HepG2 (cell line): Measurements from ENCODE around the gene FXYD6. TPM values are rescaled to one million over a fixed set of nuclear protein-coding genes. Genes with fewer than 3 reads are reported as not detected.
A peak's percentile ranks its signal among the peaks of the same experiment; 100 is the strongest.

ENCODE experiments used
- ARID2 ChIP-seq: sonication (generic); formaldehyde crosslinking; IDR thresholded peaks from 2 replicates; pipeline ENCODE4 v1.8.1; 2022; ENCODE audit warnings: mild to moderate bottlenecking, missing genetic modification reagents, borderline replicate concordance
- ATF7 ChIP-seq, 2 experiments: fragments of 450-650 bp in 1 of 2; sonication (generic) in 1 of 2; formaldehyde crosslinking in 1 of 2; IDR thresholded peaks; 2 replicates each; pipeline versions ENCODE4 v1.4.0 to v1.6.1; 2016 to 2020; ENCODE audit warnings: antibody characterized with exemption in 1 of 2, mild to moderate bottlenecking in 1 of 2, missing genetic modification reagents in 1 of 2
- ATM ChIP-seq: fragments of 450-650 bp; IDR thresholded peaks from 2 replicates; pipeline ENCODE4 v1.7.1; 2017; ENCODE audit warnings: mild to moderate bottlenecking, borderline replicate concordance
- ELF1 ChIP-seq: sonication (generic); formaldehyde crosslinking; IDR thresholded peaks from 2 replicates; pipeline ENCODE4 v1.4.0; 2020; ENCODE audit warnings: missing genetic modification reagents
- GABPB1 ChIP-seq: IDR thresholded peaks from 2 replicates; pipeline ENCODE4 v1.6.1; 2016; ENCODE audit warnings: mild to moderate bottlenecking, missing genetic modification reagents, moderate library complexity, missing compliant biosample characterization
- MIER2 ChIP-seq: IDR thresholded peaks from 2 replicates; pipeline ENCODE4 v1.6.1; 2016; ENCODE audit warnings: missing biosample characterization, missing genetic modification reagents
- MIXL1 ChIP-seq: IDR thresholded peaks from 2 replicates; pipeline ENCODE4 v1.6.1; 2016
- MTF2 ChIP-seq: sonication (generic); formaldehyde crosslinking; IDR thresholded peaks from 2 replicates; pipeline ENCODE4 v1.5.0; 2020; ENCODE audit warnings: missing genetic modification reagents, borderline replicate concordance
- NKX3-1 ChIP-seq: sonication (generic); formaldehyde crosslinking; IDR thresholded peaks from 2 replicates; pipeline ENCODE4 v1.5.0; 2020; ENCODE audit warnings: missing genetic modification reagents
- RFXANK ChIP-seq: IDR thresholded peaks from 2 replicates; pipeline ENCODE4 v1.6.1; 2016
- SP5 ChIP-seq: IDR thresholded peaks from 2 replicates; pipeline ENCODE4 v1.6.1; 2016; ENCODE audit warnings: low read depth, borderline replicate concordance
- ZC3H4 ChIP-seq: sonication (generic); formaldehyde crosslinking; IDR thresholded peaks from 2 replicates; pipeline ENCODE4 v1.4.0; 2020; ENCODE audit warnings: missing genetic modification reagents, borderline replicate concordance
- ZNF383 ChIP-seq: sonication (generic); formaldehyde crosslinking; IDR thresholded peaks from 2 replicates; pipeline ENCODE4 v1.4.0; 2020; ENCODE audit warnings: missing genetic modification reagents, mild to moderate bottlenecking, borderline replicate concordance
- ZNF501 ChIP-seq: sonication (generic); formaldehyde crosslinking; IDR thresholded peaks from 2 replicates; pipeline ENCODE4 v1.5.1; 2020; ENCODE audit warnings: mild to moderate bottlenecking, moderate library complexity, missing genetic modification reagents
- ZNF512B ChIP-seq: sonication (generic); formaldehyde crosslinking; IDR thresholded peaks from 2 replicates; pipeline ENCODE4 v1.5.1; 2020; ENCODE audit warnings: missing genetic modification reagents, mild to moderate bottlenecking, borderline replicate concordance
- ZNF570 ChIP-seq: sonication (generic); formaldehyde crosslinking; IDR thresholded peaks from 2 replicates; pipeline ENCODE4 v1.4.0; 2020; ENCODE audit warnings: mild to moderate bottlenecking, missing genetic modification reagents, borderline replicate concordance
- ZNF800 ChIP-seq: sonication (generic); formaldehyde crosslinking; IDR thresholded peaks from 2 replicates; pipeline ENCODE4 v1.4.0; 2020; ENCODE audit warnings: missing genetic modification reagents
- ZNF816 ChIP-seq: sonication (generic); formaldehyde crosslinking; IDR thresholded peaks from 2 replicates; pipeline ENCODE4 v1.8.0; 2022; ENCODE audit warnings: missing genetic modification reagents, mild to moderate bottlenecking, borderline replicate concordance
- polyA plus RNA-seq, 8 experiments: library from polyadenylated mRNA; depleted of rRNA in 3 of 8; stranded (reverse) in 7 of 8; unstranded in 1 of 8; fragments of >200 nt; fragmentation: Illumina TruSeq in 4 of 8; extraction: Trizol in 4 of 8; gene quantifications; 2 replicates each; pipeline versions ENCODE4 v1.2.1 to v1.2.3, GENCODE V29; 2011 to 2016; ENCODE audit warnings: low read depth in 4 of 8, missing spikeins in 1 of 8, mixed read lengths in 1 of 8; ENCODE audit not compliant: insufficient read depth in 1 of 8
- total RNA-seq, 5 experiments: library from RNA; depleted of rRNA; stranded (reverse); fragments of >200 nt; fragmentation: Illumina TruSeq; extraction: Trizol; gene quantifications; 2 replicates each; pipeline ENCODE4 v1.2.3, GENCODE V29; 2016; ENCODE audit warnings: low read depth in 1 of 5
- TF ChIP-seq, protein P1 (sequence below): IDR thresholded peaks from 2 replicates; pipeline ENCODE4 v1.6.1; 2018; ENCODE audit warnings: missing genetic modification reagents
- TF ChIP-seq, protein P2 (sequence below): sonication (generic); formaldehyde crosslinking; IDR thresholded peaks from 2 replicates; pipeline ENCODE4 v1.5.1; 2020; ENCODE audit warnings: mild to moderate bottlenecking, missing genetic modification reagents
- TF ChIP-seq, protein P3 (sequence below): sonication (generic); formaldehyde crosslinking; IDR thresholded peaks from 2 replicates; pipeline ENCODE4 v1.5.0; 2020; ENCODE audit warnings: missing genetic modification reagents, mild to moderate bottlenecking, borderline replicate concordance

The FXYD6 gene
- total and polyA plus RNA-seq, 2 of the 13 experiments (the other 11 are each of a cell fraction or from before 2014, with no cell fraction given) = not detected

DNA sequence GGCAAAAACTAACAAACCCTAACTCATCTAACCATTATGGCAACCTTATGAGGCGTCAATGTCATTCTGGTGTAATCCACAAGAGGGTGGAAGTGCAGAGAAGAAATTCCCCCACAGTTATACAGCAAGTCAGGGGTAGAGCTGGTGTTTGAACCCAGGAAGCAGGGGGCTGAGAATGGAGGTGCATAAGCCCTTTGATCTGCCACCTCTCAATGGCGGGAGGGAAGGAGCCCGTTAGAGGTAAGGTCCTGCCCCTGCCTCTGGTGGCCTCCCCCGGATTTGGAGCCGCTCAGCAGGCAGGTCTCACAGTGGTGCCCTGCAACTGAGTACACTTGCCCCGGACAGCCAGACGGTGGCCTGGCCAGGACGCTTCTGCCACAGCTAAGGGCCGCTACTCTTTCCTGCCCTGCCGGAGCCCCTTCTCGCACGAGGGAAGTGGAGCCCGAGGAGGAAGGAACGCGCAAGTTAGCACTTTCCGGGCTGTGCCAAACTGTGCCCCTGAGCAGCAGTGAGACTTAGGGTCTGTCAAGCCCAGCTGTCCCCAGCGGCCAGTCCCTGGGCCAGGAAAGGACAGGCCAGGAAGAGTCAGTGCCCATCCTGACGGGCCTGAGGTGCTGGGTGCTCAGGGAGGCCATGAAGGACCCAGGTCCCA, 53.0 kb downstream of the FXYD6 start (continued):
- peak; percentile 39; the same call in 1 of the 2 replicates for TF ChIP-seq ZNF512B (CRISPR knock-in tag)
- no peak for TF ChIP-seq ZNF570 (CRISPR knock-in tag)
- no peak for TF ChIP-seq MTF2 (CRISPR knock-in tag)
- no peak for TF ChIP-seq NKX3-1 (CRISPR knock-in tag)
- TF ChIP-seq ATF7 (IDR thresholded peaks at IDR 0.05) = no peak
- no peak for TF ChIP-seq ATF7 (CRISPR knock-in tag; IDR thresholded peaks at IDR 0.05)
- no peak for TF ChIP-seq ZNF383 (CRISPR knock-in tag)
- TF ChIP-seq ELF1 (CRISPR knock-in tag) = no peak
- no peak for TF ChIP-seq SP5
- TF ChIP-seq, protein P1, sequence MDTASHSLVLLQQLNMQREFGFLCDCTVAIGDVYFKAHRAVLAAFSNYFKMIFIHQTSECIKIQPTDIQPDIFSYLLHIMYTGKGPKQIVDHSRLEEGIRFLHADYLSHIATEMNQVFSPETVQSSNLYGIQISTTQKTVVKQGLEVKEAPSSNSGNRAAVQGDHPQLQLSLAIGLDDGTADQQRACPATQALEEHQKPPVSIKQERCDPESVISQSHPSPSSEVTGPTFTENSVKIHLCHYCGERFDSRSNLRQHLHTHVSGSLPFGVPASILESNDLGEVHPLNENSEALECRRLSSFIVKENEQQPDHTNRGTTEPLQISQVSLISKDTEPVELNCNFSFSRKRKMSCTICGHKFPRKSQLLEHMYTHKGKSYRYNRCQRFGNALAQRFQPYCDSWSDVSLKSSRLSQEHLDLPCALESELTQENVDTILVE (CRISPR knock-in tag) = no peak
- TF ChIP-seq, protein P2, sequence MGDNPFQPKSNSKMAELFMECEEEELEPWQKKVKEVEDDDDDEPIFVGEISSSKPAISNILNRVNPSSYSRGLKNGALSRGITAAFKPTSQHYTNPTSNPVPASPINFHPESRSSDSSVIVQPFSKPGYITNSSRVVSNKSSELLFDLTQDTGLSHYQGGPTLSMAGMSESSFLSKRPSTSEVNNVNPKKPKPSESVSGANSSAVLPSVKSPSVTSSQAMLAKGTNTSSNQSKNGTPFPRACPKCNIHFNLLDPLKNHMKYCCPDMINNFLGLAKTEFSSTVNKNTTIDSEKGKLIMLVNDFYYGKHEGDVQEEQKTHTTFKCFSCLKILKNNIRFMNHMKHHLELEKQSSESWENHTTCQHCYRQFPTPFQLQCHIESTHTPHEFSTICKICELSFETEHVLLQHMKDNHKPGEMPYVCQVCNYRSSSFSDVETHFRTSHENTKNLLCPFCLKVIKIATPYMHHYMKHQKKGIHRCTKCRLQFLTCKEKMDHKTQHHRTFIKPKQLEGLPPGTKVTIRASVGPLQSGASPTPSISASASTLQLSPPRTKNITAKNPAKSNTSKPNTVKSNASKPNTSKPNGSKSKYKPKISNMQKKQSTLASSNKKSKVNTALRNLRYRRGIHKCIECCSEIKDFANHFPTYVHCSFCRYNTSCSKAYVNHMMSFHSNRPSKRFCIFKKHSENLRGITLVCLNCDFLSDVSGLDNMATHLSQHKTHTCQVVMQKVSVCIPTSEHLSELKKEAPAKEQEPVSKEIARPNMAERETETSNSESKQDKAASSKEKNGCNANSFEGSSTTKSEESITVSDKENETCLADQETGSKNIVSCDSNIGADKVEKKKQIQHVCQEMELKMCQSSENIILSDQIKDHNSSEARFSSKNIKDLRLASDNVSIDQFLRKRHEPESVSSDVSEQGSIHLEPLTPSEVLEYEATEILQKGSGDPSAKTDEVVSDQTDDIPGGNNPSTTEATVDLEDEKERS = peak; percentile 30; the same call in 1 of the 2 replicates
- TF ChIP-seq RFXANK (CRISPR knock-in tag) = no peak
- TF ChIP-seq, protein P3, sequence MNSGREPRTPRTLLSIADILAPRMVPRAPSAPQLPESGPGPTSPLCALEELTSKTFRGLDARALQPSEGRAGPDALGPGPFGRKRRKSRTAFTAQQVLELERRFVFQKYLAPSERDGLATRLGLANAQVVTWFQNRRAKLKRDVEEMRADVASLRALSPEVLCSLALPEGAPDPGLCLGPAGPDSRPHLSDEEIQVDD (CRISPR knock-in tag) = no peak
- TF ChIP-seq ATM = no peak
- TF ChIP-seq ZNF501 (CRISPR knock-in tag) = no peak
- no peak for TF ChIP-seq ZNF816 (CRISPR knock-in tag)
- TF ChIP-seq ZC3H4 (CRISPR knock-in tag) = no peak
- 0 out of 2 replicates have a peak, but pooled peaks have one; percentile 30 for TF ChIP-seq GABPB1
- no peak for TF ChIP-seq MIER2 (CRISPR knock-in tag)
- TF ChIP-seq ZNF800 (CRISPR knock-in tag) = 0 out of 2 replicates have a peak, but pooled peaks have one; percentile 44
- TF ChIP-seq ARID2 (CRISPR knock-in tag) = no peak
- no peak for TF ChIP-seq MIXL1 (CRISPR knock-in tag)
